ENCODE data around the gene GPT2.

DNA sequence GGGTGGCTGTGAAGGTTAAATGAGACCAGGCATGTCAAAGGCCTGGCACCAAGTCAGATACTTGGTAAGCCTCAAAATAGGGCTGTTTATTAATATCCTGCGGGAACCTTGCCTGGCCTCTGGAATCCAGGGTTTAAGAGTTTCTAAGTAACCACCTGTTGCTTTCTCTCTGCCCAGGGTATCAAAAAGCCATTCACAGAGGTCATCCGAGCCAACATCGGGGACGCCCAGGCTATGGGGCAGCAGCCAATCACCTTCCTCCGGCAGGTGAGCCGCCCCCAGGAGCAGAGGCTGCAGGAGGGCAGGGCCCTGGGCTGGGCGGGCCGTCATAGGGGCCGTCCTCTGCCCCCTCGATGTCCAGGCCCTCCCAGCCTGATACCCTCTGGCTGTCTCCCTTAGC is 13.3 kb downstream of the GPT2 start:
- TF ChIP-seq, protein P1, sequence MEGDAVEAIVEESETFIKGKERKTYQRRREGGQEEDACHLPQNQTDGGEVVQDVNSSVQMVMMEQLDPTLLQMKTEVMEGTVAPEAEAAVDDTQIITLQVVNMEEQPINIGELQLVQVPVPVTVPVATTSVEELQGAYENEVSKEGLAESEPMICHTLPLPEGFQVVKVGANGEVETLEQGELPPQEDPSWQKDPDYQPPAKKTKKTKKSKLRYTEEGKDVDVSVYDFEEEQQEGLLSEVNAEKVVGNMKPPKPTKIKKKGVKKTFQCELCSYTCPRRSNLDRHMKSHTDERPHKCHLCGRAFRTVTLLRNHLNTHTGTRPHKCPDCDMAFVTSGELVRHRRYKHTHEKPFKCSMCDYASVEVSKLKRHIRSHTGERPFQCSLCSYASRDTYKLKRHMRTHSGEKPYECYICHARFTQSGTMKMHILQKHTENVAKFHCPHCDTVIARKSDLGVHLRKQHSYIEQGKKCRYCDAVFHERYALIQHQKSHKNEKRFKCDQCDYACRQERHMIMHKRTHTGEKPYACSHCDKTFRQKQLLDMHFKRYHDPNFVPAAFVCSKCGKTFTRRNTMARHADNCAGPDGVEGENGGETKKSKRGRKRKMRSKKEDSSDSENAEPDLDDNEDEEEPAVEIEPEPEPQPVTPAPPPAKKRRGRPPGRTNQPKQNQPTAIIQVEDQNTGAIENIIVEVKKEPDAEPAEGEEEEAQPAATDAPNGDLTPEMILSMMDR (IDR thresholded peaks at IDR 0.05) = no peak
- TF ChIP-seq POLR2A (IDR thresholded peaks at IDR 0.05) (no peak), POLR2AphosphoS5 (IDR thresholded peaks at IDR 0.05) (no peak)
